Endothelial cell of umbilical vein (primary cell): ENCODE measurements around the gene FHIT. TPM values are rescaled to one million over a fixed set of nuclear protein-coding genes. Genes with fewer than 3 reads are reported as not detected.

Experiments
- BruUV-seq: library from RNA; stranded (reverse); fragments of 400-500 nt; replicated peaks from 2 replicates; lab custom pipeline; 2021; lab: Mats Ljungman, UMichigan
- CTCF ChIA-PET: fragments of 300-600, 350-600 bp; sonication (Branson Sonifier 250); formaldehyde crosslinking; loops from one replicate; lab custom pipeline; 2021; ENCODE audit warnings: antibody characterized with exemption, inconsistent platforms; lab: Charles Lee
- POLR2A ChIA-PET: fragments of 300-600, 350-600 bp; sonication (Branson Sonifier 250); formaldehyde crosslinking; loops from one replicate; lab custom pipeline; 2021; ENCODE audit warnings: antibody characterized with exemption, inconsistent platforms; lab: Charles Lee
- DNase-seq: peaks from one replicate; pipeline ENCODE4 v3.0.0-alpha.2; 2011; ENCODE audit warnings: low read depth, low spot score
- FAIRE-seq: peaks from 2 replicates; lab custom pipeline; 2011; peaks lifted over from hg19 to GRCh38; lab: Jason Lieb, UNC
- H2AFZ ChIP-seq: 2 replicates; pipeline ENCODE4 v1.6.0; 2012; ENCODE audit warnings: low read depth, low read length, control low read depth, inconsistent platforms
- H3K27ac ChIP-seq: 2 replicates; pipeline ENCODE4 v1.5.1; 2011; ENCODE audit warnings: low read depth, mild to moderate bottlenecking, control low read depth, low read length, moderate library complexity; ENCODE audit not compliant: insufficient read depth
- H3K27me3 ChIP-seq, 2 experiments: 2 replicates each; pipeline versions ENCODE4 v1.6.0 to v1.6.1; 2011; ENCODE audit warnings: low read length in 2 of 2, mixed read lengths in 1 of 2; ENCODE audit not compliant: control insufficient read depth in 2 of 2, insufficient read depth in 2 of 2
- H3K36me3 ChIP-seq, 2 experiments: 2 replicates in 1 of 2; 3 replicates in 1 of 2; pipeline ENCODE4 v1.5.1; 2011; ENCODE audit warnings: low read length in 2 of 2, mild to moderate bottlenecking in 1 of 2, moderate library complexity in 1 of 2; ENCODE audit not compliant: control insufficient read depth in 2 of 2, insufficient read depth in 2 of 2; ENCODE audit errors: extremely low read depth in 1 of 2
- H3K4me1 ChIP-seq: 3 replicates; pipeline ENCODE4 v1.5.1; 2011; ENCODE audit warnings: mild to moderate bottlenecking, low read length; ENCODE audit not compliant: control insufficient read depth, insufficient read depth; ENCODE audit errors: extremely low read depth
- H3K4me2 ChIP-seq: 2 replicates; pipeline ENCODE4 v1.6.1; 2011; ENCODE audit warnings: low read length, control low read depth, mixed read lengths; ENCODE audit not compliant: insufficient read depth
- H3K4me3 ChIP-seq, 3 experiments: fragments of 200-600 bp in 1 of 3; sonication (generic), shearing (Covaris generic) in 1 of 3; replicated peaks in 1 of 3; 2 replicates each; pipeline ENCODE4 v1.5.1; 2011 to 2016; ENCODE audit warnings: control low read depth in 3 of 3, low read length in 3 of 3, mild to moderate bottlenecking in 2 of 3, inconsistent platforms in 1 of 3, low read depth in 1 of 3, moderate library complexity in 1 of 3; ENCODE audit not compliant: insufficient read depth in 1 of 3
- H3K79me2 ChIP-seq: 2 replicates; pipeline ENCODE4 v1.6.0; 2012; ENCODE audit warnings: low read length, inconsistent platforms; ENCODE audit not compliant: control insufficient read depth, insufficient read depth
- H3K9ac ChIP-seq: replicated peaks from 2 replicates; pipeline ENCODE3; 2011; ENCODE audit warnings: low read length, control low read depth; ENCODE audit not compliant: insufficient read depth; ENCODE audit errors: extremely low read depth
- H3K9me1 ChIP-seq: replicated peaks from 3 replicates; pipeline ENCODE4 v1.6.0; 2011; ENCODE audit warnings: mild to moderate bottlenecking, low read length; ENCODE audit not compliant: control insufficient read depth, insufficient read depth; ENCODE audit errors: extremely low read depth
- H3K9me3 ChIP-seq: replicated peaks from 2 replicates; pipeline ENCODE4 v1.5.1; 2012; ENCODE audit warnings: low read length, inconsistent platforms; ENCODE audit not compliant: control insufficient read depth, insufficient read depth
- H4K20me1 ChIP-seq: replicated peaks from 2 replicates; pipeline ENCODE3; 2011; ENCODE audit warnings: mild to moderate bottlenecking, low read length; ENCODE audit not compliant: control insufficient read depth, insufficient read depth; ENCODE audit errors: extremely low read depth
- EZH2 ChIP-seq: IDR thresholded peaks from 2 replicates; pipeline ENCODE4 v1.6.1; 2012; ENCODE audit warnings: borderline replicate concordance, low read depth, mild to moderate bottlenecking, moderate library complexity, low read length, inconsistent platforms; ENCODE audit not compliant: severe bottlenecking
- FOS ChIP-seq: IDR thresholded peaks from 2 replicates; pipeline ENCODE4 v1.6.1; 2011; ENCODE audit warnings: mild to moderate bottlenecking, low read length, moderate library complexity, borderline replicate concordance; ENCODE audit not compliant: insufficient read depth
- GATA2 ChIP-seq: IDR thresholded peaks from 2 replicates; pipeline ENCODE4 v1.7.0; 2011; ENCODE audit warnings: low read depth, mild to moderate bottlenecking, moderate library complexity, mixed read lengths, low read length; ENCODE audit not compliant: insufficient read length, insufficient read depth
- JUN ChIP-seq: IDR thresholded peaks from 2 replicates; pipeline ENCODE4 v1.6.1; 2011; ENCODE audit warnings: borderline replicate concordance, low read depth; ENCODE audit not compliant: insufficient read length, insufficient read depth
- MYC ChIP-seq: IDR thresholded peaks from one replicate; pipeline ENCODE4 v1.6.1; 2011; ENCODE audit warnings: mild to moderate bottlenecking, low read depth, low read length
- POLR2A ChIP-seq: IDR thresholded peaks from 2 replicates; pipeline ENCODE4 v1.6.1; 2012; ENCODE audit warnings: low read depth, mild to moderate bottlenecking, control low read depth, low read length
- POLR2AphosphoS5 ChIP-seq: IDR thresholded peaks from 2 replicates; pipeline ENCODE4 v1.6.1; 2012; ENCODE audit warnings: low read depth, mild to moderate bottlenecking, control low read depth, low read length, moderate library complexity; ENCODE audit not compliant: insufficient read depth
- dilution Hi-C: fragments of 300-500 bp; cut with MboI; formaldehyde crosslinking; loops from one replicate; pipeline ENCODE4 v1.15.0; 2019; ENCODE audit warnings: low sequenced_read_pairs; ENCODE audit not compliant: extremely low pct_ligation_motif_present
- intact Hi-C: fragments of 100-400 bp; cut with micrococcal nuclease; formaldehyde crosslinking; loops from one replicate; pipeline ENCODE4 v1.10.0; 2022
- polyA plus RNA-seq, 4 experiments: library from polyadenylated mRNA; depleted of rRNA in 3 of 4; stranded (reverse) in 3 of 4; unstranded in 1 of 4; fragments of >200 nt; gene quantifications; 2 replicates each; pipeline versions ENCODE4 v1.2.1 to v1.2.3, GENCODE V29; 2011 to 2012; ENCODE audit warnings: missing spikeins in 1 of 4
- total RNA-seq: library from RNA; stranded (reverse); gene quantifications from 2 replicates; pipeline ENCODE4 v1.2.3, GENCODE V29; 2021
- TF ChIP-seq, protein P1 (sequence below): IDR thresholded peaks from 2 replicates; pipeline ENCODE4 v1.6.1; 2011; ENCODE audit not compliant: insufficient read depth, insufficient read length
- TF ChIP-seq, protein P2 (sequence below), 2 donors: IDR thresholded peaks; 1 replicate in 1 of 2; 2 replicates in 1 of 2; pipeline ENCODE4 v1.5.1; 2011; ENCODE audit warnings: low read length in 2 of 2, mild to moderate bottlenecking in 2 of 2, moderate library complexity in 2 of 2, control low read depth in 1 of 2, inconsistent platforms in 1 of 2, low read depth in 1 of 2; ENCODE audit not compliant: insufficient read depth in 1 of 2; ENCODE audit errors: extremely low read depth in 1 of 2

The FHIT gene
- total and polyA plus RNA-seq, 2 donors (not counting 3 experiments of a cell fraction or from before 2014, with no cell fraction given) = 0.47 to 2.2 TPM

DNA sequence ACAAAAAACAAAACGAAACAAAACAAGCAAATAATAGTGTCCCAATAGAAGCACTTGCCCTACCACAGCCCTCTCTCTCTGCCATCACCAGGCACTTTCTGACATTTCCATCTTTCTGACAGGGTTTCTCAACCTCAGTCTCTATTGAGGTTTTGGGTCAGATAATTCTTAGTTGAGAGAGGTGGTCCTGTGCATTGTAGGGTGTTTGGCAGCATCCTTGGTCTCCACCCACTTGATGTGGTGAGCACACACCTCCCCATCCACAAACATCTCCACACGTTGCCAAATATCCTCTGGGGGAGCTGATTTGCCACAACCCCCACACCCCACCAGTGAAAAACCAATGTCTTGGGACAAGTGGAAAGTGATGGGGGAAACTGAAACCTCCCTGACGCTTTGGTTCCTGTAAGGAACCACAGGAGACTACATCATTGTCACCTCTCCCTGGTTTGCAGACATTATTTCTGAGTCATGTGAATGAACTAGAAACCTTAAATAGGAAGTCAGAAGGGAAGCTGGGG lies 1467.7 kb downstream of the FHIT start:
- no peaks in the 10 kb centered on the region for H3K79me2 ChIP-seq
- H3K4me3 ChIP-seq = no peak overlapping the region
- dilution Hi-C loops = no loop called here
- ChIA-PET CTCF (no interaction called here), POLR2A (no interaction called here)
- no peaks in the 10 kb centered on the region for H3K9me1 ChIP-seq
- H3K4me1 ChIP-seq = no peaks in the 10 kb centered on the region
- H3K9ac ChIP-seq = no peak overlapping the region
- TF ChIP-seq MYC = no peak
- no peak for TF ChIP-seq GATA2
- TF ChIP-seq, protein P1, sequence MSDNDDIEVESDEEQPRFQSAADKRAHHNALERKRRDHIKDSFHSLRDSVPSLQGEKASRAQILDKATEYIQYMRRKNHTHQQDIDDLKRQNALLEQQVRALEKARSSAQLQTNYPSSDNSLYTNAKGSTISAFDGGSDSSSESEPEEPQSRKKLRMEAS = no peak
- no peak for TF ChIP-seq POLR2AphosphoS5
- no peak overlapping the region for H3K4me2 ChIP-seq
- intact Hi-C loops = no loop called here
- H3K27ac ChIP-seq = no peak overlapping the region
- H2AFZ ChIP-seq = no peak overlapping the region
- H3K9me3 ChIP-seq = peaks cover 5% of the 10 kb centered on the region
- H3K36me3 ChIP-seq = no peaks in the 10 kb centered on the region
- no peak for FAIRE-seq
- BruUV-seq = no TSS peak
- no peaks in the 10 kb centered on the region for H3K27me3 ChIP-seq
- no peak for DNase-seq
- no peaks in the 10 kb centered on the region for H4K20me1 ChIP-seq

DNA sequence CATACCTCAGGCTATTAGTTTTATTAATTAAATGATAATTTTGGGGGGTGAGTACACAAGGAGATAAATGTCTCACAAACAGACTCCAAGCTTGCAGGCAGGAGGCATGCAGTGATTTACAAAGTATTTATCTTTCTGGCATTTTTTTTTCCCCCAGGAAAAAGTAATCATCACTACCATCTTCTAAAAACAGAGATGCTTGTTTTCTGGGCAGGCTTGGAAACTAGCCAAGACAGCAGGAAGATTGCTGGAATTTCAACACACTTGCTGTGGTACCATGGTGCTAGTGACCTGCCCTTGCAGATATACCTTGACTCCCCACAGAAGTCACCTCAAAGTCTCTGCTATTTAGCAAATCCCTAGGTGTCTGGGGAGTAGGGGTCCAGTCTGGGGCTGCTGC lies 1468.6 kb downstream of the FHIT start:
- DNase-seq (no peak), FAIRE-seq (no peak)
- peaks cover 2% of the 10 kb centered on the region for H3K9me3 ChIP-seq
- H3K79me2 ChIP-seq = no peaks in the 10 kb centered on the region
- no peak overlapping the region for H3K27ac ChIP-seq
- no TSS peak for BruUV-seq
- H2AFZ ChIP-seq = no peak overlapping the region
- dilution Hi-C loops = no loop called here
- POLR2A ChIA-PET = no interaction called here
- no peaks in the 10 kb centered on the region for H3K4me1 ChIP-seq
- intact Hi-C loops = no loop called here
- no peaks in the 10 kb centered on the region for H3K27me3 ChIP-seq
- CTCF ChIA-PET = no interaction called here
- H4K20me1 ChIP-seq = no peaks in the 10 kb centered on the region
- TF ChIP-seq JUN (no peak), EZH2 (no peak), POLR2A (no peak), GATA2 (no peak), FOS (no peak), MYC (no peak), POLR2AphosphoS5 (no peak)
- TF ChIP-seq, protein P1 = no peak
- TF ChIP-seq, protein P2, sequence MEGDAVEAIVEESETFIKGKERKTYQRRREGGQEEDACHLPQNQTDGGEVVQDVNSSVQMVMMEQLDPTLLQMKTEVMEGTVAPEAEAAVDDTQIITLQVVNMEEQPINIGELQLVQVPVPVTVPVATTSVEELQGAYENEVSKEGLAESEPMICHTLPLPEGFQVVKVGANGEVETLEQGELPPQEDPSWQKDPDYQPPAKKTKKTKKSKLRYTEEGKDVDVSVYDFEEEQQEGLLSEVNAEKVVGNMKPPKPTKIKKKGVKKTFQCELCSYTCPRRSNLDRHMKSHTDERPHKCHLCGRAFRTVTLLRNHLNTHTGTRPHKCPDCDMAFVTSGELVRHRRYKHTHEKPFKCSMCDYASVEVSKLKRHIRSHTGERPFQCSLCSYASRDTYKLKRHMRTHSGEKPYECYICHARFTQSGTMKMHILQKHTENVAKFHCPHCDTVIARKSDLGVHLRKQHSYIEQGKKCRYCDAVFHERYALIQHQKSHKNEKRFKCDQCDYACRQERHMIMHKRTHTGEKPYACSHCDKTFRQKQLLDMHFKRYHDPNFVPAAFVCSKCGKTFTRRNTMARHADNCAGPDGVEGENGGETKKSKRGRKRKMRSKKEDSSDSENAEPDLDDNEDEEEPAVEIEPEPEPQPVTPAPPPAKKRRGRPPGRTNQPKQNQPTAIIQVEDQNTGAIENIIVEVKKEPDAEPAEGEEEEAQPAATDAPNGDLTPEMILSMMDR (IDR thresholded peaks at IDR 0.05; ENCODE audit: extremely low read depth in 1 of 2, insufficient read depth in 1 of 2, low read depth in 1 of 2, low read length in 2 of 2) = no peak
- no peak overlapping the region for H3K9ac ChIP-seq
- H3K4me2 ChIP-seq = no peak overlapping the region
- no peak overlapping the region for H3K4me3 ChIP-seq
- no peaks in the 10 kb centered on the region for H3K9me1 ChIP-seq
- no peaks in the 10 kb centered on the region for H3K36me3 ChIP-seq
